HCT116 (cell line): Measurements from ENCODE around the gene ACER2. TPM values are rescaled to one million over a fixed set of nuclear protein-coding genes. Genes with fewer than 3 reads are reported as not detected.

ENCODE experiments used
- ATAC-seq: fragments of 200-7000 bp; cut with Tn5 transposase; 2 replicates; pipeline ENCODE4 v1.9.1; 2020; ENCODE audit warnings: mild to moderate bottlenecking, moderate library complexity
- BruUV-seq: library from RNA; stranded (reverse); fragments of 400-500 nt; replicated peaks from 2 replicates; lab custom pipeline; 2021; lab: Mats Ljungman, UMichigan
- CTCF ChIA-PET: fragments of 300-600 bp; sonication (Branson Sonifier 250); formaldehyde crosslinking; loops from one replicate; lab custom pipeline; 2021; ENCODE audit warnings: antibody characterized with exemption; lab: Charles Lee
- POLR2A ChIA-PET: fragments of 300-600, 350-600 bp; sonication (Branson Sonifier 250); formaldehyde crosslinking; loops from one replicate; lab custom pipeline; 2021; ENCODE audit warnings: antibody characterized with exemption; lab: Charles Lee
- RAD21 ChIA-PET, 2 experiments: fragments of 300-600 bp; sonication (Branson Sonifier 250); formaldehyde crosslinking; loops; one replicate each; lab custom pipeline; 2023; ENCODE audit warnings: low total read pairs in 2 of 2; ENCODE audit not compliant: uncharacterized antibody in 2 of 2, unreplicated experiment in 2 of 2, low non-redundant PET in 1 of 2; lab: Charles Lee
- DNase-seq: peaks from one replicate; pipeline ENCODE4 v3.0.0-alpha.2; 2010; ENCODE audit warnings: low read depth, low spot score
- H2AFZ ChIP-seq: fragments of 200-600 bp; shearing (Covaris generic), sonication (generic); 2 replicates; pipeline ENCODE4 v1.6.1; 2017; ENCODE audit warnings: low read depth, mixed run types, mixed read lengths, antibody characterized with exemption, low read length; ENCODE audit not compliant: poor library complexity, severe bottlenecking
- H3K27ac ChIP-seq: 2 replicates; pipeline ENCODE4 v1.5.1; 2012; ENCODE audit warnings: low read depth, low read length
- H3K27me3 ChIP-seq: fragments of 200-600 bp; sonication (generic); 2 replicates; pipeline ENCODE4 v1.6.1; 2016; ENCODE audit warnings: mixed run types, low read length, mixed read lengths; ENCODE audit not compliant: insufficient read depth
- H3K36me3 ChIP-seq, 2 experiments: fragments of 200-500 bp in 1 of 2; fragments of 200-600 bp in 1 of 2; sonication (Bioruptor generic) in 1 of 2; sonication (generic) in 1 of 2; 2 replicates each; pipeline versions ENCODE4 v1.5.1 to v1.6.1; 2014 to 2016; ENCODE audit warnings: low read length in 2 of 2, inconsistent platforms in 1 of 2, mixed read lengths in 1 of 2, mixed run types in 1 of 2; ENCODE audit not compliant: insufficient read depth in 2 of 2, control insufficient read depth in 1 of 2
- H3K4me1 ChIP-seq, 2 experiments: fragments of 200-600 bp in 1 of 2; sonication (generic) in 1 of 2; 2 replicates each; pipeline versions ENCODE4 v1.5.1 to v1.6.1; 2012 to 2017; ENCODE audit warnings: low read length in 2 of 2, inconsistent platforms in 1 of 2, mild to moderate bottlenecking in 1 of 2, mixed read lengths in 1 of 2, mixed run types in 1 of 2, moderate library complexity in 1 of 2; ENCODE audit not compliant: insufficient read depth in 2 of 2, control insufficient read depth in 1 of 2
- H3K4me2 ChIP-seq: fragments of 200-600 bp; sonication (generic); 2 replicates; pipeline ENCODE4 v1.6.1; 2017; ENCODE audit warnings: mixed run types, low read length, mixed read lengths
- H3K4me3 ChIP-seq, 2 experiments: fragments of 200-600 bp in 1 of 2; sonication (generic) in 1 of 2; replicated peaks in 1 of 2; 2 replicates each; pipeline ENCODE4 v1.5.1; 2011 to 2016; ENCODE audit warnings: low read length in 2 of 2, control low read depth in 1 of 2, low read depth in 1 of 2, mild to moderate bottlenecking in 1 of 2, mixed read lengths in 1 of 2, mixed run types in 1 of 2
- H3K79me2 ChIP-seq: fragments of 200-600 bp; sonication (generic); 2 replicates; pipeline ENCODE4 v1.6.1; 2017; ENCODE audit warnings: mild to moderate bottlenecking, mixed run types, low read length, moderate library complexity, mixed read lengths; ENCODE audit not compliant: insufficient read depth
- H3K9ac ChIP-seq: fragments of 200-600 bp; sonication (generic); 2 replicates; pipeline ENCODE4 v1.6.1; 2016; ENCODE audit warnings: low read length, mixed read lengths
- H3K9me2 ChIP-seq: fragments of 200-600 bp; sonication (generic), shearing (Covaris generic); 2 replicates; pipeline ENCODE4 v1.6.1; 2017; ENCODE audit warnings: mixed run types, mild to moderate bottlenecking, moderate library complexity; ENCODE audit not compliant: insufficient read depth
- H3K9me3 ChIP-seq, 2 experiments: fragments of 200-500 bp in 1 of 2; fragments of 200-600 bp in 1 of 2; sonication (Bioruptor generic) in 1 of 2; sonication (generic) in 1 of 2; 2 replicates each; pipeline ENCODE4 v1.6.1; 2014 to 2017; ENCODE audit warnings: low read length in 2 of 2, mixed read lengths in 2 of 2, inconsistent platforms in 1 of 2, low read depth in 1 of 2, mild to moderate bottlenecking in 1 of 2, mixed run types in 1 of 2, moderate library complexity in 1 of 2; ENCODE audit not compliant: control insufficient read depth in 1 of 2, insufficient read depth in 1 of 2
- H4K20me1 ChIP-seq: fragments of 200-600 bp; sonication (generic), shearing (Covaris generic); 2 replicates; pipeline ENCODE4 v1.6.1; 2017; ENCODE audit warnings: mixed run types, mild to moderate bottlenecking, moderate library complexity; ENCODE audit not compliant: insufficient read depth
- ATF3 ChIP-seq: IDR thresholded peaks from 2 replicates; pipeline ENCODE4 v1.6.1; 2012
- EZH2phosphoT487 ChIP-seq: fragments of 200-600 bp; IDR thresholded peaks from 2 replicates; pipeline ENCODE4 v1.6.1; 2018; ENCODE audit warnings: antibody characterized with exemption, borderline replicate concordance
- FOSL1 ChIP-seq: IDR thresholded peaks from 2 replicates; pipeline ENCODE4 v1.6.1; 2012; ENCODE audit warnings: low read depth
- POLR2A ChIP-seq: IDR thresholded peaks from 2 replicates; pipeline ENCODE4 v1.7.0; 2011; ENCODE audit warnings: borderline replicate concordance; ENCODE audit not compliant: insufficient read depth, insufficient read length; ENCODE audit errors: extremely low read depth
- REST ChIP-seq: IDR thresholded peaks from 2 replicates; pipeline ENCODE4 v1.6.1; 2012; ENCODE audit warnings: low read depth
- YY1 ChIP-seq: IDR thresholded peaks from 2 replicates; pipeline ENCODE4 v1.6.1; 2011; ENCODE audit warnings: low read length, low read depth, moderate library complexity, mild to moderate bottlenecking; ENCODE audit not compliant: insufficient replicate concordance; ENCODE audit errors: extremely low read depth
- ZNF274 ChIP-seq: fragments of 200-500 bp; sonication (Bioruptor generic); IDR thresholded peaks from 2 replicates; pipeline ENCODE4 v1.6.1; 2014; ENCODE audit warnings: mild to moderate bottlenecking, low read depth, low read length, inconsistent platforms
- intact Hi-C: fragments of 100-400 bp; cut with micrococcal nuclease; formaldehyde crosslinking; loops from 2 replicates; pipeline ENCODE4 v1.10.0; 2022
- total RNA-seq: library from RNA; stranded (reverse); gene quantifications from one replicate; pipeline ENCODE4 v1.2.1, GENCODE V29; 2021; ENCODE audit not compliant: unreplicated experiment

ACER2 gene
- total RNA-seq, 1 experiment from 2014 or later = 4.3 TPM

- Histone ChIP-seq H3K9me2 (no peaks in the 10 kb centered on the region), H3K4me2 (no peak overlapping the region), H3K27me3 (peaks cover 23% of the 10 kb centered on the region; the same call in 1 of the 2 replicates), H4K20me1 (no peaks in the 10 kb centered on the region), H2AFZ (no peak overlapping the region), H3K4me3 (no peak overlapping the region), H3K79me2 (no peaks in the 10 kb centered on the region), H3K9ac (no peak overlapping the region), H3K9me3 (no peaks in the 10 kb centered on the region), H3K27ac (no peak overlapping the region), H3K36me3 (no peaks in the 10 kb centered on the region), H3K4me1 (peaks cover 0 to 5% of the 10 kb centered on the region in 2 experiments; a peak in 1 of 4 replicates)
- POLR2A ChIA-PET = no interaction called here
- RAD21 ChIA-PET = no interaction called here
- CTCF ChIA-PET = no interaction called here
- intact Hi-C loops = no loop called here
- ATAC-seq (no peak), DNase-seq (no peak)
- BruUV-seq = no TSS peak
- no peak for TF ChIP-seq ATF3
- TF ChIP-seq YY1 = no peak
- TF ChIP-seq FOSL1 = no peak
- TF ChIP-seq ZNF274 = no peak
- no peak for TF ChIP-seq EZH2phosphoT487
- TF ChIP-seq REST = no peak
- no peak for TF ChIP-seq POLR2A
- TF ChIP-seq, all 23 proteins: peak for 0
Measured at GRCh38 chr9:19488721-19489120, 79.9 kb downstream of the ACER2 start.
